ENCODE measurements around the gene ENPP1.
"Not testable (repeated sequence)": the region's sequence is repeated elsewhere in the genome, so short reads cannot be mapped to it uniquely, and the experiment has no call there.

The ENPP1 gene

GRCh38 chr6:131903734-131904133 is 95.9 kb downstream of the ENPP1 start:
- not testable (repeated sequence) for H3K79me1 ChIP-seq (ENCODE audit: low read length); DNase-seq; H2BK15ac ChIP-seq (replicated peaks; ENCODE audit: low read depth); H3K36me3 ChIP-seq (ENCODE audit: control insufficient read depth, insufficient read depth, low read length); H3K23ac ChIP-seq (ENCODE audit: low read length); H3K4me1 ChIP-seq (ENCODE audit: control insufficient read depth, low read depth, low read length); H3K79me2 ChIP-seq (ENCODE audit: control insufficient read depth, insufficient read depth, low read length); H4K5ac ChIP-seq (ENCODE audit: low read length); H4K8ac ChIP-seq (ENCODE audit: low read depth, low read length); H2BK5ac ChIP-seq (ENCODE audit: low read length); H3K27ac ChIP-seq (ENCODE audit: low read depth, low read length); H3K4ac ChIP-seq (ENCODE audit: low read depth, low read length); H3K27me3 ChIP-seq (ENCODE audit: insufficient read depth, low read length, poor library complexity); H2AK5ac ChIP-seq (ENCODE audit: low read length); H3K4me2 ChIP-seq (ENCODE audit: low read length); H3K4me3 ChIP-seq (ENCODE audit: low read length); H2BK120ac ChIP-seq (ENCODE audit: low read depth, low read length)
- peak overlapping the region; percentile 22 for H3K18ac ChIP-seq (ENCODE audit: low read length)
- 100% methylated on average over 1 of the region's 12 CpGs for WGBS (ENCODE audit: extremely low coverage, insufficient coverage, low lambda C conversion rate)
- H3K56ac ChIP-seq (ENCODE audit: low read length) = peak overlapping the region; percentile 70
- peak overlapping the region; percentile 56 for H3K9ac ChIP-seq (ENCODE audit: low read length)

- no CpG with 5 or more reads among the region's 3 CpGs for WGBS (ENCODE audit: extremely low coverage, insufficient coverage, low lambda C conversion rate)
- not testable (repeated sequence) for H3K27me3 ChIP-seq (ENCODE audit: insufficient read depth, low read length, poor library complexity)
Measured at GRCh38 chr6:131908787-131909186, 101.0 kb downstream of the ENPP1 start.

GRCh38 chr6:131909408-131910218 is 101.8 kb downstream of the ENPP1 start:
- Histone ChIP-seq H2AK5ac (ENCODE audit: low read length) (no peak overlapping the region), H2BK120ac (ENCODE audit: low read depth, low read length) (no peak overlapping the region), H3K79me1 (ENCODE audit: low read length) (peaks cover 4% of the 10 kb centered on the region), H3K4me1 (ENCODE audit: control insufficient read depth, low read depth, low read length) (peaks cover 4% of the 10 kb centered on the region), H3K56ac (ENCODE audit: low read length) (no peak overlapping the region), H3K27me3 (ENCODE audit: insufficient read depth, low read length, poor library complexity) (no peaks in the 10 kb centered on the region), H3K4me2 (ENCODE audit: low read length) (no peak overlapping the region), H3K23ac (ENCODE audit: low read length) (no peak overlapping the region), H3K4ac (ENCODE audit: low read depth, low read length) (no peak overlapping the region), H3K4me3 (ENCODE audit: low read length) (no peak overlapping the region), H4K5ac (ENCODE audit: low read length) (no peak overlapping the region), H4K8ac (ENCODE audit: low read depth, low read length) (no peak overlapping the region), H3K9ac (ENCODE audit: low read length) (no peak overlapping the region), H3K36me3 (ENCODE audit: control insufficient read depth, insufficient read depth, low read length) (peaks cover 6% of the 10 kb centered on the region), H2BK15ac (replicated peaks; ENCODE audit: low read depth) (no peak overlapping the region), H2BK5ac (ENCODE audit: low read length) (no peak overlapping the region), H3K18ac (ENCODE audit: low read length) (no peak overlapping the region), H3K79me2 (ENCODE audit: control insufficient read depth, insufficient read depth, low read length) (peaks cover 6% of the 10 kb centered on the region), H3K27ac (ENCODE audit: low read depth, low read length) (no peak overlapping the region)
- 100% methylated on average over 1 of the region's 4 CpGs for WGBS (ENCODE audit: extremely low coverage, insufficient coverage, low lambda C conversion rate)
- peak; percentile 83 for DNase-seq

More at GRCh38 chr6:131908787-131909186, 101.0 kb downstream of the ENPP1 start:
- H2BK15ac ChIP-seq (replicated peaks; ENCODE audit: low read depth); H2BK120ac ChIP-seq (ENCODE audit: low read depth, low read length); H2AK5ac ChIP-seq (ENCODE audit: low read length); H4K8ac ChIP-seq (ENCODE audit: low read depth, low read length); H3K36me3 ChIP-seq (ENCODE audit: control insufficient read depth, insufficient read depth, low read length); H3K27ac ChIP-seq (ENCODE audit: low read depth, low read length); H3K4me1 ChIP-seq (ENCODE audit: control insufficient read depth, low read depth, low read length); H3K4ac ChIP-seq (ENCODE audit: low read depth, low read length); H3K56ac ChIP-seq (ENCODE audit: low read length); H2BK5ac ChIP-seq (ENCODE audit: low read length); DNase-seq; H3K4me3 ChIP-seq (ENCODE audit: low read length); H3K79me1 ChIP-seq (ENCODE audit: low read length); H3K4me2 ChIP-seq (ENCODE audit: low read length); H3K23ac ChIP-seq (ENCODE audit: low read length); H4K5ac ChIP-seq (ENCODE audit: low read length); H3K9ac ChIP-seq (ENCODE audit: low read length); H3K18ac ChIP-seq (ENCODE audit: low read length); H3K79me2 ChIP-seq (ENCODE audit: control insufficient read depth, insufficient read depth, low read length): not testable (repeated sequence)

GRCh38 chr6:131910219-131910589 is 102.4 kb downstream of the ENPP1 start:
- H3K79me2 ChIP-seq (ENCODE audit: control insufficient read depth, insufficient read depth, low read length) = peaks cover 9% of the 10 kb centered on the region
- no CpG with 5 or more reads among the region's 1 CpG for WGBS (ENCODE audit: extremely low coverage, insufficient coverage, low lambda C conversion rate)
- H2BK120ac ChIP-seq (ENCODE audit: low read depth, low read length) = no peak overlapping the region
- no peak overlapping the region for H3K18ac ChIP-seq (ENCODE audit: low read length)
- H3K4ac ChIP-seq (ENCODE audit: low read depth, low read length) = no peak overlapping the region
- peaks cover 8% of the 10 kb centered on the region for H3K36me3 ChIP-seq (ENCODE audit: control insufficient read depth, insufficient read depth, low read length)
- H3K9ac ChIP-seq (ENCODE audit: low read length) = no peak overlapping the region
- H4K5ac ChIP-seq (ENCODE audit: low read length) = no peak overlapping the region
- H4K8ac ChIP-seq (ENCODE audit: low read depth, low read length) = no peak overlapping the region
- no peak overlapping the region for H3K23ac ChIP-seq (ENCODE audit: low read length)
- H3K27ac ChIP-seq (ENCODE audit: low read depth, low read length) = no peak overlapping the region
- peaks cover 4% of the 10 kb centered on the region for H3K79me1 ChIP-seq (ENCODE audit: low read length)
- H3K4me3 ChIP-seq (ENCODE audit: low read length) = no peak overlapping the region
- no peak overlapping the region for H2AK5ac ChIP-seq (ENCODE audit: low read length)
- DNase-seq = no peak
- no peak overlapping the region for H2BK15ac ChIP-seq (replicated peaks; ENCODE audit: low read depth)
- H3K4me2 ChIP-seq (ENCODE audit: low read length) = no peak overlapping the region
- H2BK5ac ChIP-seq (ENCODE audit: low read length) = no peak overlapping the region
- no peak overlapping the region for H3K56ac ChIP-seq (ENCODE audit: low read length)
- H3K27me3 ChIP-seq (ENCODE audit: insufficient read depth, low read length, poor library complexity) = no peaks in the 10 kb centered on the region
- peaks cover 4% of the 10 kb centered on the region for H3K4me1 ChIP-seq (ENCODE audit: control insufficient read depth, low read depth, low read length)

GRCh38 chr6:131910956-131911355 is 103.1 kb downstream of the ENPP1 start:
- Histone ChIP-seq H3K4me2 (ENCODE audit: low read length) (no peak overlapping the region), H2BK15ac (replicated peaks; ENCODE audit: low read depth) (no peak overlapping the region), H3K36me3 (ENCODE audit: control insufficient read depth, insufficient read depth, low read length) (peaks cover 8% of the 10 kb centered on the region), H3K79me2 (ENCODE audit: control insufficient read depth, insufficient read depth, low read length) (peaks cover 9% of the 10 kb centered on the region), H3K4me1 (ENCODE audit: control insufficient read depth, low read depth, low read length) (peaks cover 4% of the 10 kb centered on the region), H2BK5ac (ENCODE audit: low read length) (no peak overlapping the region), H3K4me3 (ENCODE audit: low read length) (no peak overlapping the region), H3K23ac (ENCODE audit: low read length) (no peak overlapping the region), H3K79me1 (ENCODE audit: low read length) (peaks cover 6% of the 10 kb centered on the region), H3K27ac (ENCODE audit: low read depth, low read length) (no peak overlapping the region), H3K9ac (ENCODE audit: low read length) (no peak overlapping the region), H3K56ac (ENCODE audit: low read length) (no peak overlapping the region), H4K5ac (ENCODE audit: low read length) (no peak overlapping the region), H2AK5ac (ENCODE audit: low read length) (no peak overlapping the region), H3K4ac (ENCODE audit: low read depth, low read length) (no peak overlapping the region), H4K8ac (ENCODE audit: low read depth, low read length) (no peak overlapping the region), H2BK120ac (ENCODE audit: low read depth, low read length) (peak overlapping the region; percentile 28), H3K27me3 (ENCODE audit: insufficient read depth, low read length, poor library complexity) (no peaks in the 10 kb centered on the region), H3K18ac (ENCODE audit: low read length) (no peak overlapping the region)
- DNase-seq = no peak
- no CpG with 5 or more reads among the region's 4 CpGs for WGBS (ENCODE audit: extremely low coverage, insufficient coverage, low lambda C conversion rate)

- H2BK15ac ChIP-seq (replicated peaks; ENCODE audit: low read depth) = no peak overlapping the region
- H3K79me1 ChIP-seq (ENCODE audit: low read length) = peaks cover 6% of the 10 kb centered on the region
- no peak overlapping the region for H2AK5ac ChIP-seq (ENCODE audit: low read length)
- no peak overlapping the region for H3K23ac ChIP-seq (ENCODE audit: low read length)
- no peak overlapping the region for H4K8ac ChIP-seq (ENCODE audit: low read depth, low read length)
- peaks cover 4% of the 10 kb centered on the region for H3K4me1 ChIP-seq (ENCODE audit: control insufficient read depth, low read depth, low read length)
- no peak for DNase-seq
- no peak overlapping the region for H3K18ac ChIP-seq (ENCODE audit: low read length)
- no peak overlapping the region for H3K56ac ChIP-seq (ENCODE audit: low read length)
- WGBS (ENCODE audit: extremely low coverage, insufficient coverage, low lambda C conversion rate) = no CpG with 5 or more reads among the region's 3 CpGs
- no peak overlapping the region for H3K4me2 ChIP-seq (ENCODE audit: low read length)
- no peak overlapping the region for H3K4ac ChIP-seq (ENCODE audit: low read depth, low read length)
- H2BK120ac ChIP-seq (ENCODE audit: low read depth, low read length) = no peak overlapping the region
- no peak overlapping the region for H3K9ac ChIP-seq (ENCODE audit: low read length)
- H3K27ac ChIP-seq (ENCODE audit: low read depth, low read length) = no peak overlapping the region
- H3K4me3 ChIP-seq (ENCODE audit: low read length) = no peak overlapping the region
- no peak overlapping the region for H4K5ac ChIP-seq (ENCODE audit: low read length)
- peaks cover 9% of the 10 kb centered on the region for H3K79me2 ChIP-seq (ENCODE audit: control insufficient read depth, insufficient read depth, low read length)
- H2BK5ac ChIP-seq (ENCODE audit: low read length) = no peak overlapping the region
- H3K36me3 ChIP-seq (ENCODE audit: control insufficient read depth, insufficient read depth, low read length) = peaks cover 8% of the 10 kb centered on the region
- no peaks in the 10 kb centered on the region for H3K27me3 ChIP-seq (ENCODE audit: insufficient read depth, low read length, poor library complexity)
Measured at GRCh38 chr6:131911951-131912350, 104.1 kb downstream of the ENPP1 start.

All from mesendoderm (in vitro differentiated cells).